ENCODE measurements around the gene CD40. TPM values are rescaled to one million over a fixed set of nuclear protein-coding genes. Genes with fewer than 3 reads are reported as not detected.

Gene CD40
- total RNA-seq, 1 experiment from 2014 or later, result 7.8 TPM

- Histone ChIP-seq H3K9me3 (ENCODE audit: control insufficient read depth, low read depth, low read length) (no peaks in the 10 kb centered on the region), H2BK120ac (ENCODE audit: low read depth, low read length, poor library complexity, severe bottlenecking) (no peak overlapping the region), H3K4me2 (ENCODE audit: insufficient read depth, insufficient read length, low read length) (no peak overlapping the region), H3K9ac (ENCODE audit: extremely low read depth, insufficient read length, low read length) (no peak overlapping the region), H3K27me3 (ENCODE audit: insufficient read depth, low read length) (no peaks in the 10 kb centered on the region), H3K27ac (ENCODE audit: insufficient read length, low read depth, low read length) (no peak overlapping the region), H3K23me2 (ENCODE audit: insufficient read length, low read depth, low read length, poor library complexity, severe bottlenecking) (no peaks in the 10 kb centered on the region), H4K20me1 (ENCODE audit: control insufficient read depth, insufficient read depth, insufficient read length) (no peaks in the 10 kb centered on the region), H3T11ph (ENCODE audit: low read length) (no peak overlapping the region), H2BK20ac (ENCODE audit: low read depth, low read length, poor library complexity, severe bottlenecking) (no peak overlapping the region), H3K23ac (ENCODE audit: insufficient read length, low read depth, low read length) (no peak overlapping the region), H4K5ac (ENCODE audit: insufficient read length, low read depth, low read length) (no peak overlapping the region), H2AK5ac (ENCODE audit: insufficient read length, low read length) (no peak overlapping the region), H4K91ac (ENCODE audit: insufficient read length, low read depth, low read length) (no peak overlapping the region), H3K4me1 (ENCODE audit: insufficient read depth, low read length) (no peaks in the 10 kb centered on the region), H2BK5ac (ENCODE audit: insufficient read length, low read length) (no peak overlapping the region), H3K56ac (ENCODE audit: insufficient read length, low read depth, low read length) (no peak overlapping the region), H3K14ac (ENCODE audit: insufficient read depth, low read length) (no peak overlapping the region; the same call in 1 of the 2 replicates), H3K79me1 (ENCODE audit: insufficient read depth, low read depth, low read length, poor library complexity, severe bottlenecking) (no peaks in the 10 kb centered on the region), H4K8ac (replicated peaks; ENCODE audit: insufficient read length, low read depth, low read length) (no peak overlapping the region), H3K79me2 (ENCODE audit: insufficient read depth, low read length) (no peaks in the 10 kb centered on the region), H3K4ac (ENCODE audit: low read depth, low read length) (no peak overlapping the region), H2BK15ac (ENCODE audit: low read depth, low read length) (no peak overlapping the region), H3K18ac (ENCODE audit: insufficient read length, low read depth, low read length) (no peak overlapping the region), H2BK12ac (ENCODE audit: insufficient read length, low read depth, low read length) (no peak overlapping the region), H2AFZ (ENCODE audit: low read length) (no peak overlapping the region)
- peaks cover 3 to 8% of the 10 kb centered on the region in 2 experiments for H3K4me1 Mint-ChIP-seq
- no peaks in the 10 kb centered on the region for H3K9me3 Mint-ChIP-seq
- no peak for DNase-seq
- peaks cover 40% of the 10 kb centered on the region for H3K27me3 Mint-ChIP-seq (ENCODE audit: low read depth)
- WGBS (ENCODE audit: extremely low coverage, insufficient read length, low lambda C conversion rate), result no CpG with 5 or more reads among the region's 5 CpGs
- TF ChIP-seq CTCF (conservative IDR thresholded peaks at IDR 0.05), result no peak
- peaks cover 0 to 10% (median 8%) of the 10 kb centered on the region in 3 experiments; a peak in 6 of 7 replicates for H3K36me3 Mint-ChIP-seq (ENCODE audit: insufficient read depth in 1 of 3, low read depth in 3 of 3)
- H3K4me3 Mint-ChIP-seq, result no peak overlapping the region
- H3K27ac Mint-ChIP-seq, result no peak overlapping the region
Measured at GRCh38 chr20:46129955-46130481, 11.9 kb downstream of the CD40 start.
